HG02885 (cell line): ENCODE measurements around the gene HPGDS.
"Not testable (repeated sequence)": the region's sequence is repeated elsewhere in the genome, so short reads cannot be mapped to it uniquely, and the experiment has no call there.

ENCODE experiments used
- ATAC-seq: cut with Tn5 transposase; IDR thresholded peaks from one replicate; pipeline ENCODE4 v1.9.1; 2021; ENCODE audit warnings: mild to moderate bottlenecking; ENCODE audit not compliant: unreplicated experiment, poor library complexity

The HPGDS gene

GRCh38 chr4:94332983-94333590, 9.5 kb downstream of the HPGDS start:
- no peak for ATAC-seq

GRCh38 chr4:94329933-94330332, 12.7 kb downstream of the HPGDS start:
- ATAC-seq = no peak

GRCh38 chr4:94325835-94326234, 16.8 kb downstream of the HPGDS start:
- ATAC-seq = no peak

GRCh38 chr4:94319927-94320326, 22.7 kb downstream of the HPGDS start:
- not testable (repeated sequence) for ATAC-seq

- no peak for ATAC-seq
Observed at GRCh38 chr4:94307231-94307871, 35.3 kb downstream of the HPGDS start.

- no peak for ATAC-seq
Observed at GRCh38 chr4:94306713-94307112, 35.9 kb downstream of the HPGDS start.

GRCh38 chr4:94305466-94306225, 37.0 kb downstream of the HPGDS start:
- ATAC-seq = no peak

GRCh38 chr4:94304365-94304971, 38.2 kb downstream of the HPGDS start:
- peak; percentile 73 for ATAC-seq

GRCh38 chr4:94302191-94302590, 40.4 kb downstream of the HPGDS start:
- ATAC-seq = no peak

- no peak for ATAC-seq
Observed at GRCh38 chr4:94298725-94299252, 43.8 kb downstream of the HPGDS start.

GRCh38 chr4:94295473-94295872, 47.2 kb downstream of the HPGDS start:
- not testable (repeated sequence) for ATAC-seq

- ATAC-seq = not testable (repeated sequence)
Observed at GRCh38 chr4:94293981-94294380, 48.7 kb downstream of the HPGDS start.

GRCh38 chr4:94290245-94290644, 52.4 kb downstream of the HPGDS start:
- no peak for ATAC-seq

- no peak for ATAC-seq
Observed at GRCh38 chr4:94285666-94286065, 57.0 kb downstream of the HPGDS start.

GRCh38 chr4:94284889-94285288, 57.7 kb downstream of the HPGDS start:
- ATAC-seq = no peak

- no peak for ATAC-seq
Observed at GRCh38 chr4:94278781-94279180, 63.9 kb downstream of the HPGDS start.

GRCh38 chr4:94277534-94277933, 65.1 kb downstream of the HPGDS start:
- no peak for ATAC-seq

- ATAC-seq = no peak
Observed at GRCh38 chr4:94276204-94276603, 66.4 kb downstream of the HPGDS start.

- no peak for ATAC-seq
Observed at GRCh38 chr4:94274912-94275311, 67.7 kb downstream of the HPGDS start.

GRCh38 chr4:94271248-94271647, 71.4 kb downstream of the HPGDS start:
- no peak for ATAC-seq

GRCh38 chr4:94267037-94267436, 75.6 kb downstream of the HPGDS start:
- no peak for ATAC-seq
